Measurements from ENCODE around the gene CHL1.

CHL1 gene

GRCh38 chr3:279325-279724 is 82.8 kb downstream of the CHL1 start:
- WGBS (ENCODE audit: insufficient coverage, insufficient read length): no CpG with 5 or more reads among the region's 1 CpG
- Histone ChIP-seq H3K9me3 (ENCODE audit: control insufficient read depth, insufficient read depth, low read length) (peaks cover 7% of the 10 kb centered on the region), H3K27ac (ENCODE audit: low read length) (no peak overlapping the region), H3K27me3 (ENCODE audit: control insufficient read depth, insufficient read depth, low read length) (no peaks in the 10 kb centered on the region), H3K36me3 (ENCODE audit: control insufficient read depth, insufficient read depth, low read length) (no peaks in the 10 kb centered on the region), H3K4me3 (ENCODE audit: low read length) (no peak overlapping the region), H3K4me1 (ENCODE audit: control insufficient read depth, insufficient read depth, low read length) (no peaks in the 10 kb centered on the region)
- DNase-seq (ENCODE audit: low read depth, low spot score): no peak

- no peak for DNase-seq (ENCODE audit: low read depth, low spot score)
- WGBS (ENCODE audit: insufficient coverage, insufficient read length): no CpG with 5 or more reads among the region's 2 CpGs
- Histone ChIP-seq H3K4me1 (ENCODE audit: control insufficient read depth, insufficient read depth, low read length) (no peaks in the 10 kb centered on the region), H3K36me3 (ENCODE audit: control insufficient read depth, insufficient read depth, low read length) (no peaks in the 10 kb centered on the region), H3K9me3 (ENCODE audit: control insufficient read depth, insufficient read depth, low read length) (peaks cover 6% of the 10 kb centered on the region), H3K27me3 (ENCODE audit: control insufficient read depth, insufficient read depth, low read length) (no peaks in the 10 kb centered on the region), H3K4me3 (ENCODE audit: low read length) (no peak overlapping the region), H3K27ac (ENCODE audit: low read length) (no peak overlapping the region)
These were observed 84.1 kb downstream of the CHL1 start for GRCh38 chr3:280681-281080.

- peaks cover 4% of the 10 kb centered on the region for H3K9me3 ChIP-seq (ENCODE audit: control insufficient read depth, insufficient read depth, low read length)
- no peak overlapping the region for H3K4me3 ChIP-seq (ENCODE audit: low read length)
- WGBS (ENCODE audit: insufficient coverage, insufficient read length): no CpG with 5 or more reads among the region's 4 CpGs
- H3K27ac ChIP-seq (ENCODE audit: low read length): no peak overlapping the region
- H3K36me3 ChIP-seq (ENCODE audit: control insufficient read depth, insufficient read depth, low read length): no peaks in the 10 kb centered on the region
- H3K4me1 ChIP-seq (ENCODE audit: control insufficient read depth, insufficient read depth, low read length): no peaks in the 10 kb centered on the region
- no peak for DNase-seq (ENCODE audit: low read depth, low spot score)
- no peaks in the 10 kb centered on the region for H3K27me3 ChIP-seq (ENCODE audit: control insufficient read depth, insufficient read depth, low read length)
These were observed 87.8 kb downstream of the CHL1 start for GRCh38 chr3:284322-284721.

- no CpG with 5 or more reads among the region's 4 CpGs for WGBS (ENCODE audit: insufficient coverage, insufficient read length)
- H3K4me1 ChIP-seq (ENCODE audit: control insufficient read depth, insufficient read depth, low read length): no peaks in the 10 kb centered on the region
- no peak overlapping the region for H3K4me3 ChIP-seq (ENCODE audit: low read length)
- peaks cover 5% of the 10 kb centered on the region for H3K9me3 ChIP-seq (ENCODE audit: control insufficient read depth, insufficient read depth, low read length)
- H3K27ac ChIP-seq (ENCODE audit: low read length): no peak overlapping the region
- H3K36me3 ChIP-seq (ENCODE audit: control insufficient read depth, insufficient read depth, low read length): no peaks in the 10 kb centered on the region
- H3K27me3 ChIP-seq (ENCODE audit: control insufficient read depth, insufficient read depth, low read length): no peaks in the 10 kb centered on the region
- no peak for DNase-seq (ENCODE audit: low read depth, low spot score)
These were observed 91.9 kb downstream of the CHL1 start for GRCh38 chr3:288417-288816.

- H3K27me3 ChIP-seq (ENCODE audit: control insufficient read depth, insufficient read depth, low read length): no peaks in the 10 kb centered on the region
- no peak overlapping the region for H3K4me3 ChIP-seq (ENCODE audit: low read length)
- no peaks in the 10 kb centered on the region for H3K4me1 ChIP-seq (ENCODE audit: control insufficient read depth, insufficient read depth, low read length)
- no peaks in the 10 kb centered on the region for H3K36me3 ChIP-seq (ENCODE audit: control insufficient read depth, insufficient read depth, low read length)
- H3K27ac ChIP-seq (ENCODE audit: low read length): no peak overlapping the region
- no peak for DNase-seq (ENCODE audit: low read depth, low spot score)
- H3K9me3 ChIP-seq (ENCODE audit: control insufficient read depth, insufficient read depth, low read length): peaks cover 5% of the 10 kb centered on the region
These were observed 94.5 kb downstream of the CHL1 start for GRCh38 chr3:291028-291427.

GRCh38 chr3:291646-292436 is 95.3 kb downstream of the CHL1 start:
- H3K27ac ChIP-seq (ENCODE audit: low read length): no peak overlapping the region
- DNase-seq (ENCODE audit: low read depth, low spot score): no peak
- no peaks in the 10 kb centered on the region for H3K27me3 ChIP-seq (ENCODE audit: control insufficient read depth, insufficient read depth, low read length)
- no CpG with 5 or more reads among the region's 5 CpGs for WGBS (ENCODE audit: insufficient coverage, insufficient read length)
- peaks cover 5% of the 10 kb centered on the region for H3K9me3 ChIP-seq (ENCODE audit: control insufficient read depth, insufficient read depth, low read length)
- no peak overlapping the region for H3K4me3 ChIP-seq (ENCODE audit: low read length)
- H3K36me3 ChIP-seq (ENCODE audit: control insufficient read depth, insufficient read depth, low read length): no peaks in the 10 kb centered on the region
- H3K4me1 ChIP-seq (ENCODE audit: control insufficient read depth, insufficient read depth, low read length): no peaks in the 10 kb centered on the region

- DNase-seq (ENCODE audit: low read depth, low spot score): no peak
These were observed 97.5 kb downstream of the CHL1 start for GRCh38 chr3:294096-294495.

GRCh38 chr3:294581-294980 is 98.0 kb downstream of the CHL1 start:
- H3K27me3 ChIP-seq (ENCODE audit: control insufficient read depth, insufficient read depth, low read length): no peaks in the 10 kb centered on the region
- H3K27ac ChIP-seq (ENCODE audit: low read length): no peak overlapping the region
- DNase-seq (ENCODE audit: low read depth, low spot score): no peak
- no CpG with 5 or more reads among the region's 2 CpGs for WGBS (ENCODE audit: insufficient coverage, insufficient read length)
- no peak overlapping the region for H3K4me3 ChIP-seq (ENCODE audit: low read length)
- H3K4me1 ChIP-seq (ENCODE audit: control insufficient read depth, insufficient read depth, low read length): no peaks in the 10 kb centered on the region
- H3K9me3 ChIP-seq (ENCODE audit: control insufficient read depth, insufficient read depth, low read length): peaks cover 5% of the 10 kb centered on the region
- no peaks in the 10 kb centered on the region for H3K36me3 ChIP-seq (ENCODE audit: control insufficient read depth, insufficient read depth, low read length)

More at GRCh38 chr3:294096-294495, 97.5 kb downstream of the CHL1 start:
- Histone ChIP-seq H3K36me3 (ENCODE audit: control insufficient read depth, insufficient read depth, low read length) (no peaks in the 10 kb centered on the region), H3K27ac (ENCODE audit: low read length) (no peak overlapping the region), H3K4me1 (ENCODE audit: control insufficient read depth, insufficient read depth, low read length) (no peaks in the 10 kb centered on the region), H3K4me3 (ENCODE audit: low read length) (no peak overlapping the region), H3K27me3 (ENCODE audit: control insufficient read depth, insufficient read depth, low read length) (no peaks in the 10 kb centered on the region), H3K9me3 (ENCODE audit: control insufficient read depth, insufficient read depth, low read length) (peaks cover 4% of the 10 kb centered on the region)
- WGBS (ENCODE audit: insufficient coverage, insufficient read length): no CpG with 5 or more reads among the region's 8 CpGs

GRCh38 chr3:295166-295565 is 98.6 kb downstream of the CHL1 start:
- Histone ChIP-seq H3K36me3 (ENCODE audit: control insufficient read depth, insufficient read depth, low read length) (no peaks in the 10 kb centered on the region), H3K4me3 (ENCODE audit: low read length) (no peak overlapping the region), H3K4me1 (ENCODE audit: control insufficient read depth, insufficient read depth, low read length) (no peaks in the 10 kb centered on the region), H3K27me3 (ENCODE audit: control insufficient read depth, insufficient read depth, low read length) (no peaks in the 10 kb centered on the region), H3K27ac (ENCODE audit: low read length) (no peak overlapping the region), H3K9me3 (ENCODE audit: control insufficient read depth, insufficient read depth, low read length) (peaks cover 6% of the 10 kb centered on the region)
- no peak for DNase-seq (ENCODE audit: low read depth, low spot score)
- WGBS (ENCODE audit: insufficient coverage, insufficient read length): no CpG with 5 or more reads among the region's 3 CpGs

GRCh38 chr3:297585-297984 is 101.0 kb downstream of the CHL1 start:
- DNase-seq (ENCODE audit: low read depth, low spot score): no peak
- no peaks in the 10 kb centered on the region for H3K36me3 ChIP-seq (ENCODE audit: control insufficient read depth, insufficient read depth, low read length)
- H3K4me1 ChIP-seq (ENCODE audit: control insufficient read depth, insufficient read depth, low read length): no peaks in the 10 kb centered on the region
- no peak overlapping the region for H3K27ac ChIP-seq (ENCODE audit: low read length)
- WGBS (ENCODE audit: insufficient coverage, insufficient read length): no CpG with 5 or more reads among the region's 3 CpGs
- H3K9me3 ChIP-seq (ENCODE audit: control insufficient read depth, insufficient read depth, low read length): peaks cover 4% of the 10 kb centered on the region
- H3K4me3 ChIP-seq (ENCODE audit: low read length): no peak overlapping the region
- H3K27me3 ChIP-seq (ENCODE audit: control insufficient read depth, insufficient read depth, low read length): no peaks in the 10 kb centered on the region
